Epidermal melanocyte (primary cell): ENCODE measurements around the gene CLASP1.

Source experiments
- DNase-seq: peaks from one replicate; pipeline ENCODE4 v3.0.0; 2011; ENCODE audit warnings: low spot score; ENCODE audit not compliant: insufficient read length

Gene CLASP1

DNA sequence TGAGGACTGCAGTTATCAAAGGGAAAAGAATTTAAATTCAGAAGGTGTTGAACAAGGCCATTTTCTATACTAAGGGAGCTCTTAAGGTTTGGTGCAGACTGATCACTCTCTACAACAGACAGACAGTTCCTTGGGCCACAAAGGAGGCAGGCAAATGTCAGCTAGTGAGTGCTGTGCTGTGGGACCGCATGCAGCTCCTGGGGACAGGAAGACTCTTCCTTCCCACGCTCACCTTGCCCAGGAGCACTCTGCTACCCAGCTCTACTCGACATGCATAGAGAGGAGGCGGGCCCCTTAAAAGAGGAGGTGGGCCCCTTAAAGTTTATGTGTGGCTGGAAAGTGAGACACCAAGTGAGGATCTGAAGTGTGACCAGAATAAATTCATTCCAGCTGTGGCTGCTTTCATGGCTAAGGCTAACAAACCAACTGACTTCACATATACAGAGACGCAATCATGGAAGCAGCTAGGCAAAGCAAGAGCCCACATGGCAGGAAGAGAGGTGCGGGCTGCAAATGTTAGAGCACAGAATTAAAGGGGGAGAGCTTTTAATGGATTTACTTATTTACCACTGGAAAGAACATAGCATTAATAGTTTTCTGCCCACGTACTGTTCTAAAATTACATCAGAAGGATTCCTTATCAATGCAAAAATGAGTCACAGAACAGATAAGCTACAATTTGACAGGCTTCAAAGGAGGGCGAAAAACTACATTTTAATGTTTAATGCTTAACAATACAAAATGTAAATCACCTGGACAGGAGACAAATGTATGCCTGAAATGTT, 220.0 kb downstream of the CLASP1 start:
- DNase-seq, result no peak

DNA sequence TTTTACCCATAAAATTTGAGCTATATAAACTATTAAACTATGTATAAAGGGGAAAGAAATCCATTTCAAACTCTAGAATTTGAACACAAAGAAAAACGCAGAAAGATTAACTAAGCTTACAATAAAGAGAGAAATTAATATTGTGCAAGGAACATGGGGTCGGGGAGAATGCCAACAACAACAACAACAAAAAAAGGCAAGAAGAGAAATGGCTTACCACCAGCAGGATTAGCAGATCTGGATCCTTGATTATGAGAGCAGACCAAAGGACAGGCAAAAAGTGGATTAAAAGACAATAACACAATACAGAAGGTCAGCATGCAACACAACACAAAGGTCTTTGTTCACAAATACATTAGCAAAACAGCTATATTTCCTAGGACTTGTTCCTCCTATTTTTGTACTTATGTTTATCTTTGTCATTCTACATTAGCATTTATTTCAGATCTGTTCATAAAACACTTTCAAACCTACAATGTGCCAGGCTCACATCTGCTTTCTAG, 222.0 kb downstream of the CLASP1 start:
- no peak for DNase-seq

DNA sequence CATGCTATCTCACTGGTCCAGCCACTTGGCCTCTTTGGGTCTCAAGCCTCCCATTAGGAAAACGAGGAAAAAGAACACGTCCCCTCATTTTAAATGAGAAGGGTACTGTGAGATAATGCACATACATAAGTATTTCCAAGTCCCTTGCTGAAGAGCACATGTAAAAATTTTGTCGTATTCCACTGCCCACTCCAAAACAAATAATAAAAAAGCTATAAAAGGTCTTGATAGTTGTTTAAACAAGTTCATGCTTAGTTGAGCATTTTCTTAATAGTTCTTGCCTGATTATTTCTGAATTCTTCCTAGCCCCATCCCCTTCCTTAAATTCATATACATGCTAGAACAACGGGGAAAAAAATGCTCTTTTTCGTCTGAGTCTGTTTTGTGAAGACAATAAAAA, 228.8 kb downstream of the CLASP1 start:
- DNase-seq, result no peak

DNA sequence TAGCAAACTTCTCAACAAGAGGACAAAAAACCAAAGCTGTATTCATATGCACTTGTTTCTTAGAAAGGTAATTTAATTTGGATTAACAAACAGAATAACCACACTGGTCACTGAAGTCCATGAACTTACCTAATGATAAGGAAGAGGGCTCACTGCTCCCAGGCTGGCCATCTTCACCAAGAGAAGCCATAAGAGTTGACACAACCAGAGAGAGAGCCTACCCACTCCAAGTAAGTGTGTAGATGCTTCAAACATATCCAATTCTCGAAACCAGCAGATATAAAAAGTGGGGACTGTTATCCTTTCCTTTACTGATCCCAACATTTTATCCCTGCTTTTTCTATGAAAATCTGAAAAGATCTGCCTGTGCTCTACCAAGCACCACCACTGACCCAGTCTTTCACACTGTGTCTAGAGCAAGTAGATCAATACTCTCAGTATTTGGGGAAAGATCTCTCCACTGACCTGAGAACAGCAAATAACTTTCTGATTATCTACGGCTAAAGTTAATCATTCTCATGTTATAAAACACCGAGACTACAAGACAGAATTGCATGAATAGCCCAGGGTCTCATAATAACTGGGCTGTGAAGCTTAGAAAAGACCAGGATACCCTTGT, 230.1 kb downstream of the CLASP1 start:
- DNase-seq, result no peak

DNA sequence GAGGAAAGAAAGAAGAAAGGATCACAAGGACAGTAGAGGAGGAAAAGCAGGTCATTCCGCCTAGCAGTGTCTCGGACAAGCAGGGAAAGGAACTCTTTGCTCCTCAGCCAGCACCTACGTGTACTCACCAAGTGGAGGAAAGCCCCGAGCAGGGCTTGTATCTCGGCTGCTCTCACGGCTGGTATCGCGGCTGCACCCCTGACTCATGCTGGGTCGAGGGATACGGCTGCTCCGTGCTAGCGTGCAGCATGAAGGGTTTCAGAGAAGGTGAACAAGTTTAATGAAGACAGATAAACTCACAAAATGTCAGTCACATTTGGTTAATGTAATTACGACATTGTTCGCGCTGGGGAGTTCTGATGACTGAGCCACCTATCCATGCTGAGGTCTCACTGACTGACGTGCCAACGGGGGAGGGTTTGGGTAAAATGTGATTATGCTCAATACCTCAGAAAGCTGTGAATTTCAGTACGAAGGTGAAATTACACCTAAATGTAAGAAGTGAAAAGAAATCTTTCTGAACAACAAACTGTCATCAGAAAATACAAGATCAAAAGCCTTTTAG, 230.7 kb downstream of the CLASP1 start:
- no peak for DNase-seq

DNA sequence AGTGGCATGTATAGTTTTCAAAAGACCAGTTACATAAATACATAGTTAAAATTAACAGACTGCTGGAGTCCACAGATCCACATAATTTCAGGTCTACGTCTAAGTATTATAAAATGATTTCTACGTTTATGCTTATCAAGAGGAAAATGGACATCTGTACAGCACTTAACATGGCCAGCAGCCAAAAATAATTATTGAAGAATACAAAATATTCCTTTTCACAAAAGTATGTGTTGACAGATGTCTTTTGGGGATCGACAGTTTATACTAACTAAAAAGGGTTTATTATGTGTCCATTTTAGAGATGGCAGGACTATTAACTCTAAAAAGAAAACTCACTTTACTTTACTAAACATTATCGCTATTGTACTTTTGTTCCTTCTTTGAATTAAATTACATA, 231.4 kb downstream of the CLASP1 start:
- DNase-seq, result no peak

DNA sequence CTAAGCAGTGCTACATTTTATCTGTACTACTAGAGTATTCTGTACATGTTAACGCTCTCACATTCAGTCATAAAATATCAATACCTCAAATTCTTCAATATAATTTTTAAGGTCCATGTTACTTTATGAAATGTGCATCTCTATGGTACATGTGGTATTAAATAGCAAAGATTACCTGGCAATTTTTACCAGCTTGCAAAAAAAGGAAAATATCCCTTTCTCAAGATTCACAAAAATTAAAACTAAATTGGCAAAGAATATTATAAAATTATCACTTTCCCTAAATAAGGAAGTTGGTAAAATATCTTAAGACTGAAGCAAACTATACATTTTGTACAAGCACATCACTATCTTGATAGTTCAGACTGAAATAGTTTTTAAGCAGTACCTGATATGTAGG, 233.5 kb downstream of the CLASP1 start:
- DNase-seq, result no peak

DNA sequence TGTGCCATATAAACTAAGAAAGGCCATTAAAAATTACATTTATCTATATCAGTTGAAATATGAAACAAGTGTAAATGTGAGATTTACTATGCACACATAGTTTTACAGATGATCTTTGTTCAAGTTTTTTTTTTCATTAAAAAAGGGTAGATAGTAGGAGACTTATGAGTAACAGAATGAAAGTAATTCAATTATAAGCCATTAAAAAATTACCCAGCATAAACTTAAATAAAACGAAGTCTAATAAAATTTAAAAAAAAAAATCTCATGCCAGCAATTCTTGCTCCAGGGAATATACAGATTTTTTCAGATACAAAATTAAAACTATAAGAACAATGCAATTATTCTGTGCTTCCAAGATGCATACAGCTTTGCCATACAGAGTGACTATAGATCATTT, 236.9 kb downstream of the CLASP1 start:
- no peak for DNase-seq

DNA sequence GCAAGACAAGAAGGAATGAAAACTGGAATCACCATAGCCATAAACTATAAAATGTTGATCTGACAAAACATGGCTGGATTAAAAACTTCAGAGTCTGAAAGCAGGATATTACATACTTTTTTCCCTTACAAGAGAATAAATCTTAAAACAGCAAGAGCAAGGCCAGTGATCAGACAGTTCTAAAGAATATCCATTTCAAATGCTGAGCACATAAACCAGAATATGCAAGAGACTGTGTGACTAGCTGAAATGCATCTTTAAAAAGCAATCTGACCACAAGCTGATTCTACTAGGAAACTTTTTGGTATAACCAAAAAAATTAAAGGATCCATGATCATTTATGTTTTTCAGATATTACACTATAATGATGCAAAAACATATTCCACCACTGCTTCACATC, 239.3 kb downstream of the CLASP1 start:
- DNase-seq, result no peak

DNA sequence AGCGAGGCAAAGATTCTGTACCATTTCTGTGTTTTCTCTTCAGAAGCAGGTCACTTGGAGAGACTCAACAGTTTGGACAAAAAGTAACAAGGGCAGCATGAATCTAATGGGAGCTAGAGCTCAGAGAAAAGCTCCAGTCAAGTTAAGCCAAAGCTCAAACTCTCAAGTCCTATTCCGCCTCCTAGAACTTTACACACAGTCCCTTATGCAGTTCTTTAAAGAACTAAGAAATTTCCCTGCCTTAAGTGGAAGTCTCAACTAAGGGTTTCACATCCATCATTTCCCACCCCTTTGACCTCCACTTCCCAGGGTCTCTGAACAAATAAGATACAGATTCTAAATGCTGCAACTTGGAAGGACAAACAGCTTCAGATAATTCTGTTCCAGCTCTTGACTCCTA, 239.9 kb downstream of the CLASP1 start:
- DNase-seq, result no peak

DNA sequence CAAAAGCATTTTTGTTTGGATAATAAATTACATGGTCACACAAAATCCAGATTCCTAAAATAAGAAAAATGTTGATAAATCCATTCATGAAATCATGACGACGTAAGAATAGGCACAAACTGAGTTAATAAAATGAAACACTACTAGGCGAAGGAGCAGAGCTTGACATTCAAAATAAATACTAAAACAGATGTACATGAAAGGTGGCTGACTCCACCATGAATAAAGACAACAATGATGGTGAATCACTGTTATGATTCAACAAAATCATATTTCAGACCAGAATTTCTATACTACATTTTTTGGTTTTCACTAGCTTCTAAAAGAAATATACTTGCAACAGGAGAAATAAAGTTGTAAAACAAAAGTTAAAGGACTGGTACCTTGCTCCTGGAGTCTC, 240.6 kb downstream of the CLASP1 start:
- DNase-seq, result no peak

DNA sequence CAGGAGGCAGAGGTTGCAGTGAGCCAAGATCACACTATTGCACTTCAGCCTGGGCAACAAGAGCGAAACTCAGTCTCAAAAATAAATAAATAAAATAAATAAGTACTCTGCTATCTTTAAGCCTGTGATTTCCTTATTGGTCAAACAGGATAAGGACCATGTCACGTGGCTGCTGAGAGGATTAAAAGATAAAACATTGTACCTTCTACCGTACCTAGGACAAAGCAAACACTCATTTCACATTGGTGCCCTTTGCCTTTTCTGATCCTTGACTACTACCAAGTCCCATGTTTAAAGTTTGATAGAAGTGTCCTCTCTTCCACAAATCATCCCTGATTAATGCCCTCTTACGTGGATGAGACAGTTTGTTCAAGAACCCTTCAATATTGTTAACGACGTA, 244.0 kb downstream of the CLASP1 start:
- no peak for DNase-seq

DNA sequence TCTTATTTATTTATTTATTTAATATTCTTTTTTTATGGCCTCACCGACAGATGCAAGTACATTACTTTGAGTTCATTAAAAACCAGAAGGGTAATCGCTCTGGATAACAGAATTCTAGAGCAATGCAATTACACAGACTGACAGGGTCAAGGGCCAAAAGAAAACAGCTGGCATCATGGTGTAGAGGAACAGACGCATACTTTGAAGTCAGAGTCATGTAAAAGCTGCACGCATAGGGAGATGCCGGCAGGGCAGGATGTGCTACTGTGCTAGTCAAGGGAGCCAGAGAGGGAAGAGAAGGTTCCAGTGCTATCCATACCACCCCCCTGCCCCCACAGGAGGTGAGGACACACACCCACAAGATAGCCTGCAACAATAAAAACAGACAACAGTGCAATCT, 249.1 kb downstream of the CLASP1 start:
- DNase-seq, result no peak

DNA sequence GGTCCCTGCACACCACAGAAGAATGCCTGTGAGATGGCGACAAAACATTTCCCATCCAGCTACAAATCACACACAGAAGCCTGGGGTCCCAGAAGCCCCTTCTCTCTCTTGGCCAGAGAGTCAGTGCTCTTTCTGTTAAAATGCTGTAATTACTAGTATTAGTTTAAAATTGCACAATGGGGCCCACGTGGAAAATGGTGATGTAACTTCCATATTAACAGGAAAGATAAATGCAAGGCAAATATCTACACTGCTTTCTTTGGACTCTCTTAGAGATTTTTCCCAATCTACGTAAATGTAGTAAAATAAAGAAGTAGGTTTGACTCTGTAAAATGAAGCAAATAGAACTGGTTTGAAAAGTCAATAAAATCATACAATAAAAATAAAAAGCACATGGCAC, 250.4 kb downstream of the CLASP1 start:
- no peak for DNase-seq

DNA sequence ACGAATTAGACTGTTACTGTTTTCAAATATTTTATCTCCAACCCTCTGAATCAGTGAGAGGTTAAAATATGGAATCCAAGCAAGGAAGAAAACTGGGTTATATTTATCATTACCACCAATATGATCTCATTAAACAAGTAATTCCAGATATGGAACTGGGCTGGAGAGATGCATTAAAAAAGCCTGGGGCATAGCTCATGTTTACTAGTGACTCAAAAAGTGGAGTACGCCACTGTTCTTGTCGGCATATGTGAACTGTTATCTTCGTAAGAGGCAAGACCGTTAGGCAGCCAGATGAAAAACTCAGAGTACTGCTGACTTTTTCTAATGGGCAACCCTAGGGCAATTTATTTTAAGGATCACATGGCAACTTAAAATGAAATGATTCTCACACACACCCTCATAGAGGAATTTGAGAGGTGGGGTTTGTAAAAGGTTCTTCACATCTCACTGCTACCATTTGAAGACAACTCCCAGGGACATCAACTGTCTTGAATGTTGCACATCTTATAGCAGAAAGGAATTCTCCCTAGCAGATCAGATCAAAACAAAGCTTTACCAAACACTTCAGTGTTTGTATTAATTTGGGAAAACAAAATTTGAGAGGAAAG, 259.1 kb downstream of the CLASP1 start:
- DNase-seq, result no peak

DNA sequence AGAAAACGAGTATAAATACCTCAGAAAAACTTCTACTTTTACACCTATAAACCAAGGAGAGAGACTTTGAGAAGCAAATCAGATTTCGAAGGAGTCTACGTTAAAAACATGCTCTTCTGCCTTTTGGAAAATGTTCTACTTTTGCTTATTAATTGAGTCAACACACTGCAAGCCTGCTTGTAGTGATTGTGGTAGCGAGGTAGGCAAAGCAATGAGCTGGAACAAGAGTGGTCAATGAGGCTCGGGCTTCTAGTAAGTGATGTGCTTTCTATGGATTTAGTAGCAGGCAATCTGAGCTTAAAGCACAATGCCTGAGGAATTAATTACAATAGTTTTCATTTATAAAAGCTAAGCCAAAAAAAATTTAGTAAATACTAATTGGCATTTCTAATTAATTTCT, 260.9 kb downstream of the CLASP1 start:
- no peak for DNase-seq

DNA sequence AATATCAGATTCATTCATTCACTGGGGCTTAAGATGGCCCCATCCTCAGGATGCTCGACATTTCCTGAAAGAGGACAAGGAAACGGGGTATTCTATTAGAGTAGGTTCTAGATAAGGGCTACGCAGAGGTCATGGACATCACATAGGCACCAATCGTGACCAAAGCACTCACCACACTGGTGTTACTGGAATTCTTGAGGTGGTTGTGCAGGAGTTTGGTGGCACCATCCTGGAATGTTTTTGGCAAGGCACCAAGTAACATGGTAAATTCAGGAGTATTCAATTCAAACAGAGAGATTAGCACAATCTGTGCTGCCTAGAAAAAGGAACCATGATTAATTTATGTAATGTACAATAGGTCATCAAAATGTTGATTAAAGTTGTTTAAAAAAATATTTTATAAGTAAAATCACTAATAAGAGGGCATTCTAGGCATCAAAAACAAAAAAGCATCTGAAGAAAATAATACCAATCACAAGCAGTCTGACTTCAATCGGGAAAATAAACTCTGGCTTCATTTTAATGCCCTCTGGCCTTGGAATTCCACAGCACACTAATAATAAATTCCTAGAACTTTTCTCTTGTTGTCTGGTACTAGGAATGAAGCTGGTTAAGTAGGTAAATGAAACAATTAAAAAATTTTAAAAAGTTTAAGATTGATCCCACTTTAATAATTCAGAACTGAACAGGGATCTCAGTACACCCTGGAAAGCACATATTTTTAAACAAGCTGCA, 261.5 kb downstream of the CLASP1 start:
- DNase-seq, result no peak

DNA sequence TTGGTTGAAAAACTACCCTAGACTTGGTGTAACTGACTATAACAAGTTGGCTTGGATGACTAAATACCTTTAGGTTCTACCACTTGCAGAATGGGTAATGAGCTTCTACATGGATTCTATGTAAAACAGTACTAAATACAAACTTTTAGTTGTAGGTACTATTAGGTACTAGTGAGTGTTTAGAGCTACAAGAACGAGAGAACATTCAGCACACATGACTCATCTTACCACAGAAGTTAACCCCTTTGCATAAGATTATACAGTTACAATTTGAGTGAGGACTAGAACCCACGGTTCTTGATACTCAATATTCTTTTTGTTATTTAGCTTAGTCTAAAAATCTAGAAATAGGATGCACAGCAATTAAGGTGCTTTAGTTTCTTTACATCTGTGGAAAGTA, 262.6 kb downstream of the CLASP1 start:
- DNase-seq, result no peak

DNA sequence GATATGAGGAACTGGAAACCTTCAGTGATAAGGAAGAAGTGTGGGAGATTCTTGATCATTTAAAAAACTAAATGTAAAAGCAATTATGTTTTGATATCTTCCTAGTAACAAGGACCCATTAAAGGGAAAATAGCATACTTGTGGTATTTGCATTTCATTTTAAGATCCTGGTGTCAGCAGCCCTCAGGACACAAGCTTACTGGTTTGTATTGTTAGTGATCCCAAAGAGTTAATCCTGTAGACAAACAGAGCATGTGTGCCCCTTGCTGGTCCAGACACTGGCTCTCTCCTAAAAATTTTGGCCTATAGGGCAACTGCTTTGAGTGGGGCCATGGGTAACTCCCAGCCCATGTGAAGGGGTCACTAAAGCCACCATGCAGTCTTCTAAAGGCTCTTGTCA, 263.2 kb downstream of the CLASP1 start:
- no peak for DNase-seq

DNA sequence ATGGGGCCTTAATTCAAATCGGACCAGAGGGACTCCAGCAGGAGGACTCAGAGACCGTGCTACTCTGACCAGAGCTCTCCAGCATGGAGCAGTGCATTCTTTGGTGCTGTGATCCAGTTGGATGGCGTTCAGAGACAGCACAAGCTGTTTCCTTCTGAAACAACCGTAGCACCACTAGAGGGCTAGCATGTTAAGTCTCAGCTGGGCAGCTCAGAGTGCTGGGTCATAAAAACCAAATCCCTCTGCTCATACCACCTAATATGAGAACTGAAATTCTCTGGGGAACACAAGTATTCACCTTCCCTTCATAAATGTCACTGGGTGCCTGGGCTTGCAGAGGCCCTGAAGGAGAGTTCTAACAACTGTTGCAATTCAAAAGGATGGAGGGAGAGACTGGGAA, 266.5 kb downstream of the CLASP1 start:
- no peak for DNase-seq

DNA sequence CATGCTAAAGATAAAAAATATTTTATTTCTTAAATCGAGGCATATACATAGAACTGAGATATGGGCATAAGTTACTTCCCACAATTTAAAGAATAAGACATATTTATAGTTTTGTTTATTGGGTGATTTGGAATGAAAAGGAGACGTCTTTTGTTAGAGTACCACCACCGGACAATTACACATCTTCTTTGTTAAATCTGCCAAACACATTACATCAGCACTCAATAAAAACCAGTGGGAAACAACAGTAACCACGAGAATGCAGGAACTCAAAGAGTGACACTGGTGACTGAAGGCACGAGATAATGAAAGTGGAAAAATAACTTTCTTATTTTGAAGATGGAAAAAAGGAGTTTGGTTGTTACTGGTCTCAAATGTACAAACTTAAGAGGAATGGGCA, 271.6 kb downstream of the CLASP1 start:
- no peak for DNase-seq
